Measurements from ENCODE around the gene PTPN20. TPM values are rescaled to one million over a fixed set of nuclear protein-coding genes. Genes with fewer than 3 reads are reported as not detected.

The PTPN20 gene
- total and polyA plus RNA-seq, 2 of the 4 experiments (the other 2 are of a cell fraction) = 0.14 TPM; not detected in 1

DNA sequence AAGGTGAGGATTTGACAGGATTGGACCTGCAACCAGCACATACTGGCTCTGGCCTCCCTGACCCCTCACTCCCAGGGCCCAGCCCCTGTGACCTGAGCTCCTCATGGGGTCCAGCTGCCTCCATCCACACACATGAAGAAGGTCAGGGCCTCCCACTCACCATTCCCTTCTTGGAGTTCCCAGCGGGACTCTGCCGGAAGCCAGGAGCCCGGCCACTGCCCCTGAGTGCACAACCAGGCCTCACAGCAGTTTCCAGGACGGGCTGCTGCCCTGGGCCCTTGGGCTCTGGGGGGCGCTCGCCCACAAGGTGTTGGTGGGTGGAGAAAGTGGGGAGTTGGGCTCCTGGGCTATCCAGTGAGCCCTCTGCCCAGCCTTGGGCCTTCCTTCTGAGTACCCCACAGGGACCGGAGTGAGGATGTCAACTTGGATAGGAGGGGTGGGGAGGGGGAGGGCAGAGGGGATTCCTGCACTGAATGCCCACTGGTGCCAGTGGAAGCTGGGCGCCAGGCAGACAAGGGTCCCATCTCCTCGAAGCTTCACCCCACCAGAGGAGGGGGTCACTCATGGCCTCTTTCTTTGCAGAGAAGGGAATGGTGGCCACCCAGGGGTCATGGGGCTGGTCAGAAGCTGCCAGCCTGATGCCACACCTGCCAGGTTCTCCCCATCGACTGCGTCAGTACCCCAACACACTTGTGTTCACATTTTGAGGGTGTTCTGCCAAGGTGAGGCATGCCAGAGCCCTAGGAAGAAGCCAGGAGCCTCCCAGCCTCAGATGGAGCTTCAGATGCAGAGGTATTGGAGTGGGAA, 115.3 kb downstream of the PTPN20 start:
- DNase-seq = no peak
- POLR2A ChIA-PET (ENCODE audit: unreplicated experiment) = no interaction called here
- H2AK5ac ChIP-seq (ENCODE audit: low read depth, low read length) = no peak overlapping the region
- H3K27ac ChIP-seq (ENCODE audit: insufficient read depth, low read length) = no peak overlapping the region
- peak overlapping the region; percentile 66 for H2AFZ ChIP-seq (replicated peaks; ENCODE audit: low read length, poor library complexity)
- dilution Hi-C loops (cut with HindIII; ENCODE audit: low sequenced_read_pairs, unreplicated experiment) (no loop called here), in situ Hi-C loops (cut with MboI; ENCODE audit: low sequenced_read_pairs) (loop anchor here (10.0 kb wide), 1 partner anchor 278 kb away; the partner anchor contains the start of gene GDF10), intact Hi-C loops (cut with micrococcal nuclease) (no loop called here)
- no peaks in the 10 kb centered on the region for H4K20me1 ChIP-seq (ENCODE audit: insufficient read depth, low read length)
- no peaks in the 10 kb centered on the region for H3K79me1 ChIP-seq (ENCODE audit: low read depth in 1 of 2, low read length in 2 of 2)
- H4K8ac ChIP-seq (ENCODE audit: low read depth in 2 of 2, low read length in 2 of 2) = no peak overlapping the region
- H3K9ac ChIP-seq (ENCODE audit: low read depth, low read length) = no peak overlapping the region
- H2AK9ac ChIP-seq (replicated peaks; ENCODE audit: low read depth, low read length, poor library complexity) = no peak overlapping the region
- no peak for ATAC-seq (ENCODE audit: low read depth)
- CTCF ChIA-PET = interaction anchor here (0.5 to 2.9 kb wide), 4 partner anchors 15 to 285 kb away, joined by 3 to 16 read pairs (median 8); no protein-coding TSS in a partner anchor
- no peak overlapping the region for H3K4me3 ChIP-seq (ENCODE audit: insufficient read depth, low read depth, low read length)
- H2BK5ac ChIP-seq (ENCODE audit: low read depth, low read length, poor library complexity, severe bottlenecking) = no peak overlapping the region
- 0 out of 2 replicates have a peak overlapping the region, but pooled peaks have one; percentile 32 for H2BK20ac ChIP-seq (ENCODE audit: low read depth, low read length)
- TF ChIP-seq, protein P1, sequence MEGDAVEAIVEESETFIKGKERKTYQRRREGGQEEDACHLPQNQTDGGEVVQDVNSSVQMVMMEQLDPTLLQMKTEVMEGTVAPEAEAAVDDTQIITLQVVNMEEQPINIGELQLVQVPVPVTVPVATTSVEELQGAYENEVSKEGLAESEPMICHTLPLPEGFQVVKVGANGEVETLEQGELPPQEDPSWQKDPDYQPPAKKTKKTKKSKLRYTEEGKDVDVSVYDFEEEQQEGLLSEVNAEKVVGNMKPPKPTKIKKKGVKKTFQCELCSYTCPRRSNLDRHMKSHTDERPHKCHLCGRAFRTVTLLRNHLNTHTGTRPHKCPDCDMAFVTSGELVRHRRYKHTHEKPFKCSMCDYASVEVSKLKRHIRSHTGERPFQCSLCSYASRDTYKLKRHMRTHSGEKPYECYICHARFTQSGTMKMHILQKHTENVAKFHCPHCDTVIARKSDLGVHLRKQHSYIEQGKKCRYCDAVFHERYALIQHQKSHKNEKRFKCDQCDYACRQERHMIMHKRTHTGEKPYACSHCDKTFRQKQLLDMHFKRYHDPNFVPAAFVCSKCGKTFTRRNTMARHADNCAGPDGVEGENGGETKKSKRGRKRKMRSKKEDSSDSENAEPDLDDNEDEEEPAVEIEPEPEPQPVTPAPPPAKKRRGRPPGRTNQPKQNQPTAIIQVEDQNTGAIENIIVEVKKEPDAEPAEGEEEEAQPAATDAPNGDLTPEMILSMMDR (conservative IDR thresholded peaks at IDR 0.05; ENCODE audit: low read depth, low read length) = no peak
- TF ChIP-seq CHD1 (IDR thresholded peaks at IDR 0.05; ENCODE audit: low read depth, low read length) (no peak), MAFK (IDR thresholded peaks at IDR 0.05; ENCODE audit: low read depth, low read length) (no peak), BHLHE40 (IDR thresholded peaks at IDR 0.05; ENCODE audit: low read depth, low read length) (no peak), NFE2L2 (IDR thresholded peaks at IDR 0.05; ENCODE audit: low read depth, low read length) (no peak), MAZ (IDR thresholded peaks at IDR 0.05; ENCODE audit: borderline replicate concordance, low read depth, low read length) (no peak), RAD21 (IDR thresholded peaks at IDR 0.05; ENCODE audit: low read length) (no peak), POLR2A (IDR thresholded peaks at IDR 0.05; ENCODE audit: low read depth, low read length) (no peak)
- H3K27me3 ChIP-seq (ENCODE audit: control insufficient read depth, insufficient read depth, low read length) = no peaks in the 10 kb centered on the region
- no peaks in the 10 kb centered on the region for H3K9me3 ChIP-seq (ENCODE audit: control insufficient read depth, insufficient read depth, low read length)
- H3K4me2 ChIP-seq (ENCODE audit: low read depth, low read length) = no peak overlapping the region
- no peak overlapping the region for H2BK120ac ChIP-seq (ENCODE audit: low read depth, low read length)
- H3K18ac ChIP-seq (ENCODE audit: low read depth, low read length) = no peak overlapping the region
- peaks cover 6% of the 10 kb centered on the region for H3K9me1 ChIP-seq (ENCODE audit: insufficient read depth, low read length)
- no peak overlapping the region for H4K5ac ChIP-seq (ENCODE audit: low read depth, low read length)
- no peak overlapping the region for H3K56ac ChIP-seq (ENCODE audit: extremely low read depth, insufficient read depth, low read length)
- no peaks in the 10 kb centered on the region for H3K36me3 ChIP-seq (ENCODE audit: control insufficient read depth, insufficient read depth, low read length)
- H3K4ac ChIP-seq (ENCODE audit: low read depth, low read length) = no peak overlapping the region
- H2BK15ac ChIP-seq (ENCODE audit: low read depth, low read length) = no peak overlapping the region
- BruUV-seq (replicated peaks) = no TSS peak
- no peak overlapping the region for H4K91ac ChIP-seq (ENCODE audit: insufficient read depth, low read depth, low read length)
- H3K23ac ChIP-seq (ENCODE audit: low read depth, low read length) = no peak overlapping the region
- 0 out of 2 replicates have a peak, but pooled peaks cover 2% of the 10 kb centered on the region for H3K4me1 ChIP-seq (ENCODE audit: control insufficient read depth, insufficient read depth, low read length)
- no peak overlapping the region for H3K14ac ChIP-seq (replicated peaks; ENCODE audit: low read depth, low read length)
- 80% methylated on average over 1 of the region's 11 CpGs; no CpG with 5 or more reads in 1 of the 2 experiments for WGBS, 2 experiments (ENCODE audit: extremely low coverage in 2 of 2, insufficient read length in 1 of 2)

All from IMR-90 (cell line).